Endometrium (tissue), 2 donors: Measurements from ENCODE around the gene RNF223.

Source experiments
- FAIRE-seq: peaks from 2 replicates; lab custom pipeline; 2012; peaks lifted over from hg19 to GRCh38; lab: Jason Lieb, UNC
- donor health status: control.
- donor health status: control.

Gene RNF223

DNA sequence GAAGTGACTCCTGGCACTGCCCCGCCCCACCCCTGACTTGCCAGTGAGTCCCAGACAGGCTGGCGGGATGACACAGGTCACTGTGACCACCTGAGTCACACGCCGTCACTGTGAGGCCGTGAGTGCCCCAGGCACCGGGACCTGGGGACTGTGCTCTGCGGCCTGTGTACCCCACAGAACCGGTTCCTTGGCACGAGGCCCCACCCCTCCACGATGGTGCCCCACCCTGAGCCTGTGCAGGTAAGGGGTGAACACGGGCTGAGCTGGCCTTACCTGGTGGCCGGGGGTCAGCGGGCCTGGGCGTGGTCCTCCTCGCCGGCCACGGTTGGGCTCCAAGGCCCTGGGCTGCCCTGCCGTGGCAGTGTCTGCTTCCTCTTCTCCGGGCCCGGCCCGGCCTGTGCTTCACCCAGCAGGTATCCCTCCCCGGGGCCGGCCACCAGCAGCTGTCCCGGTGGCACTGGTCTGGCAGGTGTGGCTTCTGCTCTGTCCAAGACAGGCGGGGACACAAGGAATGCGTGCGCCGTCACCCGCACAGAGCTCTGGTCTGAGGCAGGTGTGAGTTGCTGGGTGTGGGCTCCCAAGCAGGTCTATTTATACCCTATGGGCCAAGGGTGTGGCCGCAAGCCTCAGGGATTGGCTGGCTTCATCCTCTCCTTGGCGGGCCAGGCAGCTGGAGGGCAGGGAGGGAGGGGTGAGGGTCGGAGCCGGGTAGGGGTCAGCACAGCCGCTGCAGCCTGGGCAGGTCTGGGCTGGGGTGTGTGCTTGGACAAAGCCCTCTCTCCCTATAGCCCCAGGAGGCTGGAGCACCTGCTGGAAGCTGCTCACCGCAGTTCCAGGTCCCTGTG, at the start of gene RNF223:
TSS of gene RNF223 (minus strand) at position 564 of the 845 bp plus-strand sequence. CDS start 1,740 bp downstream, outside the sequence.
- FAIRE-seq, result no peak

DNA sequence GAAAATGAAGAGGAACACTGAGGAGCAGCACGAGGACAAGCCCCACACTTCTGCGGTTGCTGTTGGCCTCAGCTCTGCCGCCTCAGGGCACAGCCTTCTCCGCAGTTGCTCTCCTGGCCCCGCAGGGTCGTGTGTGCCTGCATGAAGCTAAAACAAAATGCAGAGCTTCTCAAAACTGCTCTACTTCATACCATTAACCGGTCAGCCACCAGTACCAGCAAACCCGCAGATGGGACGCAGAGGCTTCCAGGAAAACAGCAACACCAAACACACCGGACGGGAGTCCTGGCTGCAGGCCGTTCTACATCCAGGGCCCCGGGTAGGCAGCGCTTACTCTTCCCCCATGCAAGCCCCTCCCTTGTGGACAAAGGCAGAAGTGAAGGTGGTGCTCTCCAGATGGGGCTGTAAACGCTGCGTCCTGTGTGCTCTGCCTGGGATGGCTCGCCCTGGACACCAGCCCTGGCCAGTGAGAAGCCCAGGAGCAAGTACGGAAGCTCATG, 48.9 kb upstream of the RNF223 start:
- no peak for FAIRE-seq

DNA sequence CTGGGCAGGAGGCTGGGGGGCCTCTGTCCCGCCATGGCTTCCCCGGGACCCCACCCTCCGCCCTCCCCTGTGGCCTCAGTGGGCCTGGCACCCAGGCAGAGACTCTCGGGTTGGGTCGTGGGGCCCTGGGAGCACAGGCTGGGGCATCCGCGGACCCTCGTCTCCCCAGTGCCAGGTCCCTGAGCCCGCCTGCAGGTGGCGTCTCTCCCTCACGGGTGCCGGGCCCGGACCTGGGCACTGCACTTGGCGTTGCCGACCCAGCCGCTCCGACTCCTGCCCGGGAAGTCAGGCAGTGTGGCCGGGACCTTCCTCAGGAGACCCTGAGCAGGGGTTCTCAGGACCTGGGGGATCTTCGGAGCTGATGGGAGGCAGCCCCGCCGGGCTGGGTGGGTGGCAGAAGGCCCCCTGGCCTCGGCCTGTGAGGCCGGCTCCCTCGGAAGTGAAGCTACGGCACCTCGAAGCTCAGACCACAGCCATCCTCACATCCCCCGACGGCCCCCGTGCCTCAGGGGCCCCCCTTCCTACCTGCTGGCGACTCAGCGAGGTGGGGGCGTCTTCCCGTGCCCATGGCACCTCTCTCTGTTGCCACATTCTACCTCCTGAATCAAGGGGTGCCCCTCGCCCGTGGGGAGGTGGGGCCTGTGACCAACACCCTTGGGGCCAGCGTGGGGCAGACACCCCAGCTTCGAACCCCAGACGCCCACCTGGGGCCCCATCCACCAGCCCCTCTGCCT, 48.1 kb upstream of the RNF223 start:
- no peak for FAIRE-seq

DNA sequence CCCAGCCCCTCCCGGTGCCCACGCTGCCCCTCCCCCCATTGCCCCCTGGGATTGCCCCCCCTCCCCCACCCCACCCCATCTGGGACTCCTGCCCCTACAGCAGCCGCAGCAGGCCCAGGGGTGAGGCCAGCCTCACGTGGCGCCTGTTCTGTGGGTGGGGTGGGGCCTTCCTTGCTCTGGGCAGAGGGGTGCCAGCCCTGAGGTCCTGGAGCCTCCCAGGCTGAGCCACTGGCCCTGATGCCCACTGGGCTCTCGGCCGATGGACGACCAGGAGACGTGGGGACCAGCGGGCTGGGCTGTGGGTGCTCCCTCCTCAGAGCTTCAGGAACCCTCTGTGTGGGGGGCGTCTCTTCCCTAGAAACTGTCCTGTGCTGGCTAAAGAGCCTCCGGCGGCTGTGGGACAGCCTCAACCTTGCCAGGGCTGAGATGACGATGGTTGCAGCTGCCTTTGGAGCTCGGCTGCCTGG, 47.5 kb upstream of the RNF223 start:
- no peak for FAIRE-seq

DNA sequence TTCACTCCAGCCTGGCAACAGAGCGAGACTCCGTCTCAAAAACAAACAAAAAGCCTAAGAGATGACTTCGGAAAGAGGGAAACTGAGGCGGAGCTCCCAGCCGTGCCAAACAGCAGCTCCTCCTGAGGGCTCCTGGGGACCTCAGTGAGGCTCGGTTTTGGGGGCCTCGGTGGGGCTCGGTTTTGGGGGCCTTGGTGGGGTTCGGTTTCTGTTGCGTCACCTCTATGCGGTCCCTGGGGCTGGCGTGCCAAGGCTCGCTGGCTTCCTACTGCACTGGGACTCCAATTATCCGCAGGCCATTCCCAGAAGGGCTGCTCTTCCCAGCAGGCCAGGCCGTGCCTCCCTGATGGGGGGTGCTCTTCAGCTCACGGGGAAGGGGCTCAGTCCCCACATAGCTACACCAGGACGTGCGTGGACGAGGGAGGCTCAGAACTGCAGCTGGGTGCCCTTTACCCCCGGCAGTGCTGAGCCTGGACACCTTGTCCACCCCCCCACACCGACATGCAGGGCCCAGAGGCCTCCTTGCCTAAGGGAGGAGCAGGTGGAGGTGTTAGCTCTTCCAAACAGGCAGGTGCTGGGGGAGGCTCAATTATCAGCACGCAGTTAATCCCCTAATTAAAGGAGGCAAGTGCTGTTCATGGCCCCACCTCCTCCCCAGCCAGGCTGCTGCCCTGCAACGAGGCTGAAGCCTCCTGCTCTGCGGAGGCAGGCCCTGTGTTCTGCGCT, 46.9 kb upstream of the RNF223 start:
- no peak for FAIRE-seq

DNA sequence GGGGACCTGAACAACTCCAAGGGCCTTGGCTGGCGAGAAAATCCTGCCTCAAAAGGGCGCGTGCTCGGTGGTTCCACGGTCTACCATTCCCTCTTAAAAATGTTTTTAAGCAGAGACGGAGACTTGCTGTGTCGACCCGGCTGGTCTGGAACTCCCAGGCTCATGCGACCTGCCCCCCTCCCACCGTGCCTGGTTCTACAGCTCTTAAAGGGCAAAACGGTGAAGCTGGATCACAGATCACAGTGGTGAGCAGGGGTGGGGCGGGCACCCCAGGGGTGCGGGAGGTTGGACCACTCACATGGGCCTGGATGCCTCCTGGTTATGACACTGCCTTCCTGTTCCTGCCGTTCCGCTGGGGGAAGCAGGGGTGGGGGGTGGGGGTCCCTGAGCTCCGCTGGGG, 46.0 kb upstream of the RNF223 start:
- FAIRE-seq, result no peak

DNA sequence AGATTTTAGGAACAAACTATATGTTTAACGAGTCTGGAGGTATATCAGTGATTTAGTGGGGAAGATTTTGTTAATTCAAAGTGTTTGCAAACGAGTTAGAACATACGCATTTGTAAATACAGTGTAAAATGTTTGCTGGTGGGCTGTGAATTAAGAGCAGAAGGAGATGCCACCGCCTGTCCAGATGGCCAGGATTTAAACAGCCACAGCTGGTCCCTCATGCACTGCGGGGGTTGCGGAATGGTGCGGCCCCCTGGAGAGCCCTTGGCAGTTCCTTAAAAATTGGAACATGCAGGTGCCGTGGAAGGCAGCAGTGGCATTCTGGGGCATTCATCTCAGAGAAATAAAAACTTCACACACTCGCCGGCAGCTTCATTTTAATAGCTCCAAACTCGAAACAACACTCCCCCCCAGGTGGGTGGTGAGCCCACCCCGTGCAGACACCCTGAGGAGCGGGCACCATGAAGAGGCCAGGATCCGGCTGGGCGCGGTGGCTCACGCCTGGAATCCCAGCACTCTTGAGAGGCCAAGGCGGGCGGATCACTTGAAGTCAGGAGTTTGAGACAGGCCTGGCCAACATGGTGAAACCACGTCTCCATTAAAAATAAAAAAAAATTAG, 45.3 kb upstream of the RNF223 start:
- no peak for FAIRE-seq

DNA sequence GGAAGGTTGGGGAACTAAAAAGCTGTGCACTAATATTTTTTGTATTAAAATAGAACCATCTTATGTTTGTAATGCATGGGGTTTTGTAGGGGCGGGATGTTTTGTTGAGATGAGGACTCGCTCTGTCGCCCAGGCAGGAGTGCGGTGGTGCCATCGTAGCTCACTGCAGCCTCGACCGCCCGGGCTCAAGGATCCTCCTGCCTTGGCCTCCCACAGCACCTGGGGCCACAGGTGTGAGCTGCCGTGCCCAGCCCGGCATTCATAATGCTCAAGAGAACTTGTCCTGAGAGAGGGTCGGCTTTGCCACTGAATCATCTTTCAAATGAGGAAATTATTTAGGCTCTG, 44.7 kb upstream of the RNF223 start:
- no peak for FAIRE-seq

DNA sequence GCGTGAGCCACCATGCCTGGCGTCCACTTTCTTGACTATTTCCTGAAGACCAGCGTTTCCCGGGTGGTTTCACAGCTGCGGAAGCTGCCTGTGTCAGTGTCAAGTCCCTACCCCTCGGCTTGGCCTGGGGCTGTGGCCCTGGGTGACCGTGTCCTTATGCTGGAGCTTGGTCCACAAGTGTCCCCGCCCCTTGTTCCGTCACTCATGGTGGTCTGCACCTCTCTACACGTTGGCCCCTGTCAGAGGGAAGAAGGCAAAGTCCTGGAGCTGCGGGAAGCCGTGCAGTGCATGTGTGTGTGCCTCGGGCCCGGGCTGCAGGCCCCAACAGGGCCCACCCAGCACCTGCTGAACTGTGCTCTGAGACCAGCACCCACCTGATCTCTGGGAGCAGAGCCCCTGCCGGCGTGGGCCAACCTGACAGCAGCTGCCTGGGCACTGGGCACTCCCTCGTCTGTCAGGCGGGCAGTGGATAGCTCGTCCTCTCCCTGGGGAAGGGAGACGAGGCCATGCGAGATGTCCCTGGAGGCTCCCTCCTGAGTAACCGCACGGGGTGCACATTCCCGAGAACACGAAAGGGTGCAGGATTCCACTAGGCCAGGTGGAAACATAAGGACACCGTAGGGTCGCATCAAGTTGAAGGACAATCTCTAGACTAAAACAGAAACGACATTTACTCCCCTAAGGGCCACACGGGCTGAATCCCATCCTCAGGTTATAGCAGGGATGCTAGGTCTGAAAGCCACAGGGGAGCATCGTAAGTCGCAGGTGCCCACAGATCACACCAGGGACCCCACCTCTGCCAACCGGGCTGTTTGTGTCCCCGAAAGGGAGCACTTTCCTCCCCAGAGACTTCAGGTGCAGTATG, 44.1 kb upstream of the RNF223 start:
- no peak for FAIRE-seq

DNA sequence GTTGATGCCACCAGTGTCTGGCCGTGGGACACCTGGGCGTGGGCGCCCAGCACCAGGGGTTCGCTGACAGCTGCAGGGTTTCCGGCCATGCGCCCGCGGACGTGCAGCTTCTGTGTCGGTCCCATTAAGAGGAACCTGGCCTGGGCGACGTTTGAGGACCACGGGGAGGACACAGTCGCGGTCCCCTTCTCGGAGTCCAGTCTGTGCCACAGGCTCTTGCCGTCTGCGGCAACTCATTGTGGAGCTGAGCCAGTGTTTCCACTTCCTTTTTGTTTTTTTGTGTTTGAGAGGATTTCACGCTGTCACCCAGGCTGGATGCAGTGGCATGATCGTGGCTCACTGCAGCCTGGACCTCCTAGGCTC, 43.3 kb upstream of the RNF223 start:
- no peak for FAIRE-seq

DNA sequence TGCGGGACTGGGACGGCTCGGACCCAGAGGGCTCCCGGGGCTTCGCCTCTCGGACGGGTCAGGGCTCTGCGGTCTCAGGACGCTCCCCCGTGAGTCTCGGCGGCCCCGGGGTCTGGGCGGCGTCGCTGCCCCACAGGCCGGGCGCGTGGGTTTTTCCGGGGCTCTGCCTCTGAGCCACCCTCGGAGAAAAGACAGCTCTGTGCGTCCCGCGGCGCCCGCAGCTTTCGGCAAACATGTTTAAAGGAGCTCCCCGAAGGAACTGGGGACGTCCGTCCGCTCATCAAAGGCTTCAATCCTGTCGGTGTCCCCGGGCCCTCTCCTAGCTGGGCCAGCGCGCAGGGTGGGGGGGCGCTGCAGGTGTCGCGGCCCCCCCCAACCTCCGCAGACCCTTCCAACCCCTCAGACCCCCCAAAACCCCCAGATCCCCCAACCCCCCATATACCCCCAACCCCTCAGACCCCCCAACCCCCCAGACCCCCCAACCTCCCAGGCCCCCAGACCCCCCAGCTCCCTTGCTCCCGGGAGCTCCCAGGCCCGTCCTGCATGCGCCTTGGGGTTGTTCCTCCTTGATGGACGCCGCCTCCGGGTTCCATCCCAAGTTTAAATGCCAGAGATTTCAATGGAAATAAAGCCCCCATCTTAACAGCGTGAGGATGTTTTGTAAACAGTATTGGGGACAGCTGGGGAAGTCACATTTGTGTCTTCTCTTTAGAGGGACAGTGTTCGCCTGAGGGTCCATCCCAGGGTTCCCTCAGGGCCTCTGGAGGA, 42.8 kb upstream of the RNF223 start:
- no peak for FAIRE-seq

DNA sequence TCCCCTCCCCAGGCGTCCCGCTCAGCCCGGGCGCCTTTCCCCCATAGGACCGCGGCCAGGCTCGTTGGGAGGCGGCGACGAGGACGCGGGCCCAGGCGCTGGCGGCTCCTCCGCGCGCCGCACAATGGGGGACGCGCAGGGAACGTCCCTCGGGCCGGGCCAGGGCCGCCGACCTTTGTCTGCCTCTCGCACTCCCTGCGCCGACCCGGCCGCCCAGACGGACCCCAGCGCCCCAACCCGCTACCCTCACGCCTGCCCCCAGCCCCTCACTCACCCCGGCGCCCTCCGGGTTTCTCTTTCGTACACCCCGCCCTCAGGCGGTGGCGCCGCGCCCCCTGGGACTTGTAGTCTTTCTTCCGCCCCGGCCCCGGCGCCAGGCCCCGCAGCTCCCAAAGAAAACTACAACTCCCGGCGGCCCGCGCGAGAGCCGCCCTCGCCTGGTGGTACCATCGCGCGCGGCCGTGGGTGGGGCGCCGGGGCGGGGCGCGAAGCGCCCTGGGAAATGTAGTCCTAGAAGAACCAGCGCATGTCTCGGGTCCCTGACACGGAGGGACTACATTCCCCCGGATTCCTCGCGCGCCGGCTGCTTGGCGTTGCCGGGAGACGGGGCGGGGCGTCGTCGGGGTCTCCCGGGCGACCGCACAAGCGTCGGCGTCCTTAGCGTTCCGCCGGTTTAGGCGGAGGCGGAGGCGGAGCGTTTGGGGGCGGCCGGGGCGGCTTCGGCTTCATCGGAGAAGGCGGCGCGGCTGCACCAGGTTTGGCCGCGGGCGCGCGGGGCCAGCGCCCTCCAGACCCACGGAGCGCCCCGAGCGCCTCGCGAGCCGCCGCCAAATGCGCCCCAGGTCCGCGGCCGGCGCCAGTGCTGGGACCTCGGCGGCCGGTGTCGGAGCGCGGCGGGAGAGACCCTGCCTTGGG, 41.9 kb upstream of the RNF223 start, which contains the start of gene C1orf159:
TSS of gene C1orf159 (minus strand) at position 304 of the 915 bp plus-strand sequence. CDS start 24,546 bp downstream, outside the sequence.
- FAIRE-seq, result no peak

DNA sequence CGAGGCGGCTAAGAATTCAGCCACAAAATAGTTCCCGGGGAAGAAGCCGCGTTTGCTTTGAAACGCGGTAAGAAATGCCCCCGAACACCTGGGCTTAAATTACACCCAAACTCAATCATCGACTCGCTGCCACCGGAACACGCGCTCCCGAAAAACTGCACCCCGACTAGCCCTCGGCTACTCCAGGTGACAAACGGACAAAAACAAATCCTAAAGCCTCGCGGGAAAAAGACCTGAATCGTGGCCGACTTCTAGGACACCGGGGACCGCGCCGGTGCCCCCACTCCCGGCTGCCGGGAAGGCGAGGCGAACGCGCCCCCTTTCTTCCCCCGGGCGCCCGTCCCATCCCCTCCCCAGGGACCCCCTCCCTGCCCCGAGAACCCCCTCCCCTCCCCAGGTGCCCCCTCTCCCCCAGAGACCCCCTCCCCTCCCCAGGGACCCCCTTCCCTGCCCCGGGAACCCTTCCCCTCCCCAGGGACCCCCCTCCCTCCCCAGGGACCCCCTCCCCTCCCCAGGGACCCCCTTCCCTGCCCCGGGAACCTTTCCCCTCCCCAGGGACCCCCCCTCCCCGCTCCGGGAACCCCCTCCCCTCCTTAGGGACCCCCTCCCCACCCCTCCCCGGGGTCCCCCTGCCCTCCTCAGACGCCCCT, 41.2 kb upstream of the RNF223 start:
- FAIRE-seq, result no peak

DNA sequence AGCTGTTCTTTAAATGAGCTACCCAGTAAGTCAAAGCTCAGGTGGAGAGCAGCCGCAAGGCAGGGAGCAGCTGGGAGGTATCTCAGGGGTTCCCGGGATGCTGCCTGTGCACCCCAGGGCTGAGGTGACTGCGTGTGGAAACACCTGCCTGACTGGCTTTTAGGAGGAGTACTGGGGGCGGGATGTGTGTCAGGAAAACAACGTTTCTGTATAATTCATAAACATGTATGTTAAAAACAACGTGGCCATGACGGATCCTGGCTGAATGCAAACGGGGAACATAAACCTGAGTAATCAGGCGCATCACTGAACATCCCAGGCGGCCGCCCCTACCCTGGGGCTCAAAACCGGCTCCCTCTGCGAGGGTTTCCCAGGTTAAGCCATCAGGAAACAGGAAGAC, 40.3 kb upstream of the RNF223 start:
- no peak for FAIRE-seq

DNA sequence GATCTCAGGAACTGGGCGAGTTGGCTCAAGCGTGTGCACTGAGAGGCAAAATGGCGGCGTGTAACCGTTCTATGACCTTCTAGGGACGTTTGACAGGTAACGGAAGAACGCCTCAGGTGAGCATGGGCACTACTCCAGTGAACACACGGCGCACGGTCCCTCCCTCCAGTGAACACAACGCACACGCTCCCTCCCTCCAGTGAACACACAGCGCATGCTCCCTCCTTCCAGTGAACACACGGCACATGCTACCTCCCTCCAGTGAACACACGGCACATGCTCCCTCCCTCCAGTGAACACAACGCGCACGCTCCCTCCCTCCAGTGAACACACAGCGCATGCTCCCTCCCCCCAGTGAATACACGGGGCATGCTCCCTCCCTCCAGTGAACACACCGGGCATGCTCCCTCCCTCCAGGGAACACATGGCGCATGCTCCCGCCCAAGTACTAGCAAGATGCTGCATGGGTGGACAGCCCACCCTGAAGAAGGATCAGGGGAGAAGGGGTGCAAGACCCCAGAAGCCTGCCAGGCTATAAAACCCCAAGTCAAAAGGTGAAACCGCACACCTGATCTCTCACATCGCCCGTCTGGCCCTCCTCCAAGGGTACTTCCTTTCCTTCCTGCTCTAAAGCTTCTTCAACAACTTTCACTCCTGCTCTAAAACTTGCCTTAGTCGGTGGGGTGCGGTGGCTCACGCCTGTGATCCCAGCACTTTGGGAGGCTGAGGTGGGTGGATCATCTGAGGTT, 38.3 kb upstream of the RNF223 start:
- no peak for FAIRE-seq

DNA sequence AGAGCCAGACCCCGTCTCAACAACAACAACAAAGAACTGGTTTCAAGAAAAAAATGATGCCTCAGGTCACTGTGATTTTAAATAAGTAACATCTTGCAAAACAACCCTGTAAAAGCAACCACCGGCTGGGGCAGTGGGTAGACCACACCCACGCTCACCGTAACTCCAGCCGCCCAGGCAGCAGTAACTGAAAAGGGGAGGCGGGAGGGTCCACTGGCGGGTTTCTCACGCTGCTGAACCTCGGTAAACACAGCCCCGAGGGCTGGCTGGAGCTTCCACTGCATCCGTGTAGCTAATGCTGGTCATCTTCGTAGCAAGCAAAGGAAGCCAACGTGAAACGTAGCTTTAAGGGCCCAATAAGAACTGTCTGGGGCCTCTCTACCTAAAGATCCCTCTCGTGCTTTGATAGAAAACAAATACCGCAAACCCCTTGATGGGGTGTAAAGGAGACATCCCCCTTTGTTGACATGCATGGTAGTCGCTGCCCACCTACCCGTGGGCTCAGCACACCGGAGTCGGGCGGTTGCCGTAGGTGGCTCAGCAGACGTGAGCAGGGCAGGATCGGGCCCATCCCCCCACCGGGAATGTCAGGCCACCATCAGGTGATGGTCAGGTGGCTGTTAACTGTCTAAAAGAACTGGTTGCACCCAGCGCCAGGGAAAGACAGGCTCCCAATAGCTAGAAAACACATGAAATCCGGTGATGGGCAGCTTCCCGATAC, 37.6 kb upstream of the RNF223 start:
- FAIRE-seq, result no peak

DNA sequence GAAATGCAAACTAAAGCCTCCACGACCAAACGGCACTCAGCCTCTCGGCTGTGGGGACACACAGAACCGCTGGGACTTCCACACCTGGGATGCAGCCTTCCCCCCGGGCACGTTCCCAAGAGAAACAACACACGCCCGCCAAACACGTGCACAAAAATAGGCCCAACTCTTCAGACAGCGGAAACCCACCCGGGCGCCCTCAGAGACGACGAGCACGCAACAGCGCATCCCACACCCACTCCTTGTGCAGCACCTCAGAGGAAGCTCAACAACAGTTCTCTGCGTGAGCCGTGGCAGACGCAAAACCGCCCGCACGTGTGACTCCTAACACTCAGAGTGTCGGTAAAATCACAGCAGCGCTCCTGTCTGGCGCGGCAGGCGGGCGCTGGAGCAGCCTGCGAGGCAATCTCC, 36.5 kb upstream of the RNF223 start:
- no peak for FAIRE-seq
